Effector CD4-positive, alpha-beta T cell (primary cell): Measurements from ENCODE around the gene ZNF804B.
"Not testable (repeated sequence)": the region's sequence is repeated elsewhere in the genome, so short reads cannot be mapped to it uniquely, and the experiment has no call there.

Experiments
- DNase-seq: peaks from one replicate; pipeline ENCODE4 v3.0.0-alpha.2; 2020

ZNF804B gene

DNA sequence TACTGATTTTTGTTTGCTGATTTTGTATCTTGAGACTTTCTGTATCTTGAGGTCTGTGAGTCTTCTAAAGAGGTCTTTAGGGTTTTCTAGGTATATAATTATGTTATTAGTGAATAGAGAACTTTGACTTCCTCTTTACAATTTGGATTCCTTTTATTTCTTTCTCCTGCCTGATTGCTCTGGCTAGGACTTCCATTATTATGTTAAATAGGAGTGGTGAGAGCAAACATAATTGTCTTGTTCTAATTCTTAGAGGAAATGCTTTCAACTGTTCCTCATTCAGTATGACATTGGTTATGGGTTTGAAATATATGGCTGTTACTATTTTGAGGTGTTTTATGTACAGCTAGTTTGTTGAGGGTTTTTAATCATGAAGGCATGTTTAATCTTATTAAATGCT lies 344.1 kb downstream of the ZNF804B start:
- no peak for DNase-seq

DNA sequence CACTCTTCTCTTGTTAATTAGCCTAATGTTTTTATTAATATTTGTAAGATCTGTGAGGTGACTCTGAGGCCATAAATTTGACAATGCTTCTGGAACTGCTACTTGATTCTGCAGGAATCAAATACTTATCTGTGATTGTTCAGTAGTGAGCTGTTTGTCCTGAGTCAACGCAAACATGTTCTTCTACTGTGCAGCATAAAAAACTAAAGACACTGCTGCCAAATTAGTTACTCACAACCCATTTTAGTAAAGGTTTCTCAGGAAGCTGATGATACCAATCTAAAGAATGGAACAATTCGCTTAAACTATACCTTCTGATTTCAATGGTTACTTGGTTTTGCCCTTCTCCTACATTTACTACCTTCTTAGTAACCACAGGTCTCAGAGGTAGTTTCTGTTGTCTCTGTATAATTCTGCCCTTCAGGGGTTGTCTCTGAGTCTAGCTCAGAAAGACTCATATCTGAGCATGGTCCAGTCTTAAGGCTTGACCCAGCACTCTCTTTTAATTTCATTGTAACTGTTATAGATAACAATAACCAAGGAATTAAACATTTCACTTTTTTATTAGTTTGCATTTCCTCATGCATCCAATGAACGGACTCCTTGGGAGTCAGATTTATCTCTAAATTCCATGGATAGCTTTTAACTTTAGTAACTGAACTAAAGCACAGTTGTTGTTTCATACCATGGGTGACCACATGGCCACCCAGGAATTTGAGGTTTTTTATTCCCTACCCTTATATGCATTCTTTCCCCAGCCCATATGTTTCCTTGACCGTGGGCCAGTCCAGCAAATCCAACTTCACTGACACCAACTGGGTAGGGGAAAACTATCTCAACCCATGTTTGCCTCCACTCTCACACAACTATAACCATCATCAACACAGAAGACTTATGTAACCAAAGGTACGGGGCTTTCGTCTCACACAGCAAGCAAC lies 345.5 kb downstream of the ZNF804B start:
- no peak for DNase-seq

DNA sequence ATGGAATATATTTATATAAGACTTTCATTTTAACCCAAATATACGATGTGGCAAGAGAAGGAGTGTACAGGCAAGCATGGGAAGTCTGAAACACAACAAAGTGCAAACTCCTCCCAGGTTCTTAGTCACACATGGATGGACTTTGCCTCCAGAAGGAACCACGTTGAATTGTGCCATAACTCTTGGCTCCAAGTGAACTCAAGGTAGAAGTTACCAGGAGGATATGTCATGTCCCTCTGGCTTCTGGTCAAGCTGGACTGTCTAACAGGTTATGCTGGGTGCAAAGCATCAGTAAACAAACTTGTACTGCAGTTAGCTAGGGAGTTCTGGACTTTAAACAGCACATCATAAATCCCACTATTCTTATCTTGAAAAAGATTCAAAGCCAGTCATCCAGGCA lies 364.4 kb downstream of the ZNF804B start:
- DNase-seq, result no peak

DNA sequence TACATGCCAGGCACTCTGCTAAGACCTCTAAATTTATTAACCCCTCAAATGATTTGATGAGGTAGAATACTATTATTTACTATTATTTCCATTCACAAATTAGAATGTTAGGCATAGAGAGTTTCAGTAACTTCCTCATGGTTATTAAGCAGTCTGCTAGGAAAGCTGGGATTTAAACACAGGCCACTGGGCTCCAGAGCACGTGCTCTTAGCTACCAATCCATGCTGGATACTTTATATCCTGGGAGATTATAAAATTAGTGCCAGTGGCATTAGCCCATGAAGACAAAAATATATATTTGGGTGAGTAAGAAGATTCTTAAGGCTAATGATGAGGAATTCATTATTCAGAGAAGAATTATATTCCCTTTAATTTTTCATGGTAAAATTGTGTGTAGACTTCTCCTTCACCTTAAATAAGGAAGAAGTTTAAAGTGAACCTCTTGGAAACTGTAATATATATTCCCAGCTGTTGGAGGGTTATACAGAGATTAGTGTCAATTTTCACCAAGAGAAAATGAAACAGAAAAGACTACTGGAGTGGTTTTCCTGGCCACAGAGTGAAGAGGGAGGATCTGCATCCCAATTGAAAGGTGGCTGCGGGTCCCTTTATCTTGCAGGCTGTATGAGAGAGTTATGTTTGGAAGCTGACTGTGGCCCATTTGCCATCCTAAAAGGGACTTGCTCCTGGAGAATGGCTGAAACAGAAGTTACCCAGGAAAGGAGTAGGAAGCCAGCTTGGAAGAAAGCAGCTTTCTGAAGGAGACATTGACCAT lies 370.3 kb downstream of the ZNF804B start:
- no peak for DNase-seq

GRCh38 chr7:89133357-89133756 lies 373.9 kb downstream of the ZNF804B start:
- DNase-seq, result no peak

DNA sequence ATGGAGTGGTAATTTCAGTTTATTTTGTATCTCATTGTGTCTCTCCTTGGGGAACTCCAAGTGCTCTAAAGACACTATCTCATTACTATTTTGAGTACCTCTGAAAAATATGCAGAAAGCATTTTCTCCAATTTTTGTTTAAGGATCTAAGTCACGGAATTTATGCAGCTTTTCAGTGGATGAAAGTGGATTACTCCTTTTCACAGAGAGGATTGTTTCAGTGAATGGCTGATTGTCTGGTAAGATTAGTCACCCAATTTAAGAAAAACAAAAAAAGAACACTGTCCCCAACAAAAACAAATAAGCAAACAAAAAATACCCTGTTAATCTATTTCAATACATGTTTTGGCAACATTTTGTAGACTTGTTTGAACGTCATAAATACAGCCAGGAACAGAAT lies 374.3 kb downstream of the ZNF804B start:
- no peak for DNase-seq

GRCh38 chr7:89145801-89146200 lies 386.3 kb downstream of the ZNF804B start:
- no peak for DNase-seq

GRCh38 chr7:89160107-89160506 lies 400.6 kb downstream of the ZNF804B start:
- no peak for DNase-seq

DNA sequence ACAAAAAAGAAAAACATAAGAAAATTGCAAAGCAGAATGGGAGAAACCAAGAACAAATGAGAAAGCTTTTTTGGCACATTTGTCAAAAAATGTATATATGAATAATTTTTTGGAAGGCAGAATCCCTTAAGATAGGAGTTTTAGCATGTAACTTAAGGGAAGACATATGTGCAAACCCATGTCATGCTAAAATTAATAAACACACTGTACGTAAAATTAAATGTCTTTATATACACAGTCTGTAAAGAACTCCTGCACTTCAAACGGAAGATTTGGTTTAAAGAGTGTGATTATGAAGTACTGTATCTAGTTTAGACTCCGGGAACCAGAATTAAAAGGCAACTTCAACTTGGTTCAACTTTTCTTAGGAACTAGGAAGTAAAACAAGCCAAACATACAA lies 405.9 kb downstream of the ZNF804B start:
- no peak for DNase-seq

GRCh38 chr7:89170628-89171027 lies 411.1 kb downstream of the ZNF804B start:
- DNase-seq, result no peak

DNA sequence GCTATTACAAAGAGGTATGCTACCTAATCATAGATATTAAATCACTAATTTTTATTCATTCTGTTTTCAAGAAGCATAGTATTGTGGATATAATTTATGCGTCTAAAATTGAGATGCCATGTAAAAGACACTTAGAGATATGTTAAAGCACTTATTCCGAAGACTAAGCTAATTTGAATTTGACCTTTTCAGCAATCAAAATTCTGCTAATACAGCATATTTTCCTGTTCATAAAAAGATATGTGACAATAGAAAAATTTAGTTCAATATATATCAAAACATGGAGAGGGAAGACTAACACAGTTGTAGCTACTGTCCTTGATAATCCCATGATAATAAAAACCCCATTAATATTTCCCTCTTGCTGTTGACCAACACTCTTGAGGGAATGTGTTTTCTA lies 422.6 kb downstream of the ZNF804B start:
- DNase-seq, result no peak

DNA sequence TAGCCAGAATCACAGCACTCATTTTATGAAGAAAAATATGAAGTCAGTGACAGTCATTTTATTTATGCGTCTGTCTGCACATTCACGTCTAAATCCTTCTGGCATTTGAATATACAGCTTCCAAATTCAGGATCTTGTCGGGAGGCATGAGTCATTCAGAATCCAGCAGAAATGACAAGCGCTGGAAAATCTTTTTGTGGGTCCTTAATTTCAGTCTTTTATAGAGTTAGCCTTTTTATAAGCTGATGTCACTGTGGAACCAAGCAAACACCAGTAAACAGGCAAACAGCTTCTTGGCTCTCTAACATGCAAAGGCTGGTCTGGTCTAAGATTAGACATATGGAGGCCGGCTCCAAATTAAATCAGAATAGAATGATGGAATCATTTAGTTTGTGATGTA lies 424.2 kb downstream of the ZNF804B start:
- DNase-seq, result no peak

DNA sequence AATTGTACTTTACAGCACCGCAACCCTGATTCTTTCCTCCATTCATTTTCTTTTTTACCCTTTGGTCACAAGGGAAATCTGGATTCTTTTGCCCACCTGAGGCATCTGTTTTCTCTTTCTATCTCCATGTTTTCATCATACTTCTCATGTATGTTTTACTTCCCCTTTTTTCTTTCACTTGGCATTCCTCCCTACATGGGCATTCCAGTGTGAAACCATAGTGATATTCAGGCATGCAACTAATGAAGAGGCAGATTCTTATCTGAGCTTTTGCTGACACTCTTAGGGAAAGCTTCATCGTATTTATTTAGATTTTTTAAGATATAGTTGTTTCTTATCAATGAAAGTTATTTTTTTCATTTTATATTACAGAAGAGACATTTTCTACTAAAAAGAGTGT lies 441.3 kb downstream of the ZNF804B start:
- DNase-seq, result no peak

DNA sequence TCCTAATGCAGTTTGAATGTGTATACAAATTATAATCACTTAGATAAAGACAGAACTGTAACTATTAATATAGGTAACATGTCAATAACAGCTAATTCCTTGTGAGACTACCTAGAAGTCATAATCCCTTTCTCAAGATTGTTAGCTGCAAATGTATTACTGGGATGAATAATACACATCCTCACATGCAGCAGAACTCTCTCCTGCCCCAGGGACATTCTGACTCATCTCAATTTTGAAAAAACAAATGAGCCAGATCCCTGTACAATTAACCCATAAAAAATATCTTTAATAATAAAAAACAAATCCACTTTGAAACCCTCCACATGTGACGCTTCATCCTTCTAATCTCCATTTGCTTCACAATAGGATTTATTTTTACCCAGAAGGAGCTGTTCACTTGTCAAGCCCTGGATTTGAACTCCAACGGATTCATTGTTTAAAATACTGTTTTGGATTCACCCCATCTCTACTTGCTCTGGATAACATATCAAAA lies 464.4 kb downstream of the ZNF804B start:
- DNase-seq, result no peak

GRCh38 chr7:89228688-89229171 lies 469.2 kb downstream of the ZNF804B start:
- not testable (repeated sequence) for DNase-seq

GRCh38 chr7:89238156-89238555 lies 478.7 kb downstream of the ZNF804B start:
- DNase-seq, result no peak

DNA sequence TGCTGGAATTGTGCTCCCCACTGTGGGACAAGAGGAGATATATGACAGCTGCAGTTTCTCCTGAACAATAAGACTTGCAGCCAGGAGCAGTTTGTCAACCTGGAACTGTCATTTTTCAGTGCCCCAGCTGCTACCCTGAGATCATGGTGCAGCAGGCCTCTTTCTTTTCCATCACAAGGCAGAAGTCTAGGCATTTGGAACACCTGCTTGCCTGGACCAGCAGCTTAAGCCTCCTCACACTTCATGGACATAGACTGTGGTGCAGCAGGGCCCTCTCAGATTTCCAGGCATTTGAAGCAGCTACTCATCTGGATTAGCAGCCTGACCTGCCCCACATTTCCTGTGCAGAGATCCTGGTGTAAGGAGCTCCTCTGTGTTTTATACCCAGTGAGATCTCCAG lies 486.7 kb downstream of the ZNF804B start:
- DNase-seq, result no peak

DNA sequence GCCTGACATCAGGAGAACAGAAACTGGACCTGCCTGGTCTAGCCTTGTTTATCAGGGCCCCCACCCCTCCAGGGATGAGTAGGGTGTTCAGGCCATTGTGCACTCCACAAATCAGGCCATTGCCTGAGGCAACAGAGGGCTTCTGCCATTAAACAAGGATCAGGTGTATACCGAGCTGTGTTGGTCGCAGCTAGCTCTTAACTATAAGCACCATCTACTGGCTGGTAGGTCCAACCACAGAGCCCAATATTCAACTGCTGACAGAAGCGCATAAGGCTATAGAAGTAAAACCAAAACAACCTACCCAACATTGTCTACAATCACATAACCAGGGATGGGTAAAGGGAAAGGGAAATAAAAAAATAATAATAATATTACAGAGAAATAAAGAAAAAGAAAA lies 487.7 kb downstream of the ZNF804B start:
- DNase-seq, result no peak

- DNase-seq, result no peak
These were observed 499.6 kb downstream of the ZNF804B start for GRCh38 chr7:89259085-89259484.

- DNase-seq, result no peak
These were observed 504.6 kb downstream of the ZNF804B start for GRCh38 chr7:89264126-89264525.

- no peak for DNase-seq
These were observed 506.1 kb downstream of the ZNF804B start for GRCh38 chr7:89265631-89266030.

DNA sequence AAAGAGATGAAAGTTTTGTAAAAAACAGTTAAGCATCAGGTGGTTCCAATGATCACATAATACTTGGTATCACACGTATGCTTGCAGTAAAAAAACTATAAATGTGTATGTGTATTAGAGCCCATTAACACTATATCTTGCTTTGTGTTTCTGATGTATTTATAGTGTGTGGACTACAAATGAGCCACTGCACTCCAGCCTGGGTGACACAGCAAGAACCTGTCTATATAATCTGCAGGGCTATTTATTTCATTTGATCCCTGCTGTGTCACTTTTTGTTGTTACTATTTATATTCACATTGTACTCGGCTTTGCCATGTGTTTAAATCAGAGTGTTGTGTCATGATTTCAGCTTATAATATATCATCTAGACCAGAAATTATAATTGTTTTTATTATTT lies 523.8 kb downstream of the ZNF804B start:
- no peak for DNase-seq

DNA sequence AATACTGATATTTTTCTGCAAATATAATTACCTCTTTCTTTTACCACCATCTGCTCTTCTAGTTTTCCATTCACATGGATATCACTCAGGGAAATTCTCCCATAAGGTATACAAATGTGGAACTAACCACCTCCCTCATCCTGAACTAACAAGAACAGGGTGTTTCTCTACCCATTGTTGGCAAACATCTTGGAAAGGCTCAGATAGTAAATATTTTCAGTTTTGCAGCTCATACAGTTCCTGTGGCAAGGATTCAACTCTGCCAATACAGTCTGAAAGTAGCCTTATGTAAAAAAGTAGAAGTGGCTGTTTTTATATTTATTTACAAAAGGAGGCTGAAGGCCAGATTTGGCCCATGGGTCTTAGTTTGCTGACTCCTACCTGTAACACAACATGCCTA lies 549.0 kb downstream of the ZNF804B start:
- DNase-seq, result no peak

- DNase-seq, result no peak
These were observed 552.4 kb downstream of the ZNF804B start for GRCh38 chr7:89311886-89312285.
